Heart left ventricle (tissue), 13 donors: Measurements from ENCODE around the gene STK25.

Source experiments
- CTCF ChIP-seq, 12 donors: fragments of 200-600 bp; sonication (generic) in 4 of 12; IDR thresholded peaks; one replicate each; pipeline versions ENCODE4 v1.5.0 to v1.8.0; 2018 to 2022; ENCODE audit warnings: antibody characterized with exemption in 12 of 12, mild to moderate bottlenecking in 5 of 12
- POLR2A ChIP-seq, 2 donors: fragments of 450-650 bp; IDR thresholded peaks; one replicate each; pipeline ENCODE4 v1.6.1; 2017; ENCODE audit warnings: antibody characterized with exemption in 2 of 2, mild to moderate bottlenecking in 2 of 2, moderate library complexity in 2 of 2
- donor health status: ischemic (EF 13 %, LVEDD 7.1; RV severe dilation, severe dysfunction).
- donor health status: DM: no; HTN: yes; CAD: no.
- donor health status: DM: no; HTN: no; CAD: no.
- donor health status: ischemic (EF 25% LVEDD 6.9; RV normal size, moderate dysfunction).
- donor health status: ischemic (EF 25% LVEDD 5.7; RV mildly dilated, moderate dysfunction).
- donor health status: ischemic (EF 35%, LVEDD 5.7; RV mildly dilated, moderate dysfunction).
- donor health status: nonischemic (EF 11% LVEDD 7.7; RV severe dilation, severe dysfunction).
- donor health status: DM: yes; HTN: yes; CAD: no.
- donor health status: PGD.
- donor health status: ischemic (EF 29% LVEDD 5.4; RV normal size, mild dysfunction).
- donor health status: nonischemic (EF 23%, LVEDD 6.1; RV moderate dilation, normal function).

- TF ChIP-seq CTCF (IDR thresholded peaks at IDR 0.05) (no peak), POLR2A (IDR thresholded peaks at IDR 0.05) (no peak)
These were observed 42.2 kb downstream of the STK25 start for GRCh38 chr2:241466230-241466629.
